ENCODE measurements around the gene DCLRE1B. TPM values are rescaled to one million over a fixed set of nuclear protein-coding genes. Genes with fewer than 3 reads are reported as not detected.

The DCLRE1B gene
- total and polyA plus RNA-seq, 4 donors: 0.82 to 6.6 (median 1.2) TPM

GRCh38 chr1:113899111-113899510, 6.0 kb upstream of the DCLRE1B start:
- Histone ChIP-seq H3K27ac (ENCODE audit: low read depth in 1 of 2, low read length in 2 of 2) (no peak overlapping the region), H3K4me3 (ENCODE audit: low read depth in 1 of 3, low read length in 3 of 3) (no peak overlapping the region), H3K9ac (ENCODE audit: low read depth in 1 of 2, low read length in 2 of 2) (no peak overlapping the region), H3K27me3 (ENCODE audit: control insufficient read depth in 4 of 4, insufficient read depth in 4 of 4, low read length in 3 of 4) (no peaks in the 10 kb centered on the region), H3K36me3 (ENCODE audit: control insufficient read depth in 4 of 4, insufficient read depth in 3 of 4, low read depth in 1 of 4, low read length in 3 of 4) (peaks cover 10 to 42% (median 31%) of the 10 kb centered on the region in 4 donors), H3K4me1 (ENCODE audit: control insufficient read depth in 4 of 4, insufficient read depth in 4 of 4, low read length in 3 of 4) (peaks cover 0 to 9% (median 8%) of the 10 kb centered on the region in 4 donors), H3K9me3 (ENCODE audit: control insufficient read depth in 4 of 4, low read length in 3 of 4) (no peaks in the 10 kb centered on the region)
- no peak for DNase-seq (ENCODE audit: low spot score)
- TF ChIP-seq FOXA1 (IDR thresholded peaks at IDR 0.05) (no peak), SP1 (IDR thresholded peaks at IDR 0.05) (no peak), REST (IDR thresholded peaks at IDR 0.05) (no peak)

GRCh38 chr1:113901191-113901590, 3.9 kb upstream of the DCLRE1B start:
- Histone ChIP-seq H3K4me3 (ENCODE audit: low read depth in 1 of 3, low read length in 3 of 3) (no peak overlapping the region), H3K27ac (ENCODE audit: low read depth in 1 of 2, low read length in 2 of 2) (no peak overlapping the region), H3K36me3 (ENCODE audit: control insufficient read depth in 4 of 4, insufficient read depth in 3 of 4, low read depth in 1 of 4, low read length in 3 of 4) (peaks cover 7 to 30% (median 20%) of the 10 kb centered on the region in 4 donors), H3K27me3 (ENCODE audit: control insufficient read depth in 4 of 4, insufficient read depth in 4 of 4, low read length in 3 of 4) (no peaks in the 10 kb centered on the region), H3K4me1 (ENCODE audit: control insufficient read depth in 4 of 4, insufficient read depth in 4 of 4, low read length in 3 of 4) (peaks cover 2 to 22% (median 17%) of the 10 kb centered on the region in 4 donors), H3K9ac (ENCODE audit: low read depth in 1 of 2, low read length in 2 of 2) (no peak overlapping the region), H3K9me3 (ENCODE audit: control insufficient read depth in 4 of 4, low read length in 3 of 4) (no peaks in the 10 kb centered on the region)
- no peak for DNase-seq (ENCODE audit: low spot score)
- 59% methylated on average over 3 of the region's 3 CpGs for WGBS
- TF ChIP-seq FOXA2 (IDR thresholded peaks at IDR 0.05) (no peak), MAX (IDR thresholded peaks at IDR 0.05) (no peak), JUND (IDR thresholded peaks at IDR 0.05) (no peak)

GRCh38 chr1:113903501-113904292, 1.4 kb upstream of the DCLRE1B start:
- H3K9ac ChIP-seq (ENCODE audit: low read depth in 1 of 2, low read length in 2 of 2): peak overlapping the region; percentile 72 to 95
- H3K9me3 ChIP-seq (ENCODE audit: control insufficient read depth in 4 of 4, low read length in 3 of 4): no peaks in the 10 kb centered on the region
- H3K4me1 ChIP-seq (ENCODE audit: control insufficient read depth in 4 of 4, insufficient read depth in 4 of 4, low read length in 3 of 4): peaks cover 2 to 23% (median 17%) of the 10 kb centered on the region in 4 donors
- H3K27ac ChIP-seq (ENCODE audit: low read depth in 1 of 2, low read length in 2 of 2): peak overlapping the region; percentile 82 to 93
- H3K27me3 ChIP-seq (ENCODE audit: control insufficient read depth in 4 of 4, insufficient read depth in 4 of 4, low read length in 3 of 4): no peaks in the 10 kb centered on the region
- TF ChIP-seq FOXA1 (IDR thresholded peaks at IDR 0.05): no peak
- no peak for TF ChIP-seq RXRA (IDR thresholded peaks at IDR 0.05)
- no peak for TF ChIP-seq RAD21 (IDR thresholded peaks at IDR 0.05)
- no peak for TF ChIP-seq TAF1 (conservative IDR thresholded peaks at IDR 0.05)
- no peak for TF ChIP-seq HNF4A (conservative IDR thresholded peaks at IDR 0.05)
- TF ChIP-seq ATF3 (IDR thresholded peaks at IDR 0.05): no peak
- no peak for TF ChIP-seq YY1 (IDR thresholded peaks at IDR 0.05)
- no peak for TF ChIP-seq GABPA (IDR thresholded peaks at IDR 0.05 in 1 of 2, conservative IDR thresholded peaks at IDR 0.05 in 1 of 2)
- TF ChIP-seq JUND (IDR thresholded peaks at IDR 0.05): no peak
- no peak for TF ChIP-seq HNF4G (IDR thresholded peaks at IDR 0.05)
- WGBS: 38% methylated on average over 7 of the region's 7 CpGs
- peak overlapping the region; percentile 52 to 94 (median 77) for H3K4me3 ChIP-seq (ENCODE audit: low read depth in 1 of 3, low read length in 3 of 3)
- DNase-seq (ENCODE audit: low spot score): no peak
- peaks cover 3 to 15% (median 9%) of the 10 kb centered on the region in 4 donors for H3K36me3 ChIP-seq (ENCODE audit: control insufficient read depth in 4 of 4, insufficient read depth in 3 of 4, low read depth in 1 of 4, low read length in 3 of 4)

All from liver (tissue), 9 donors.